Kidney tubule cell (primary cell): ENCODE data around the gene MEMO1.
"Not testable (repeated sequence)": the region's sequence is repeated elsewhere in the genome, so short reads cannot be mapped to it uniquely, and the experiment has no call there.

Experiments
- DNase-seq: peaks from one replicate; pipeline ENCODE4 v3.0.0-alpha.2; 2018; ENCODE audit warnings: low spot score

MEMO1 gene

GRCh38 chr2:32010670-32011484 is at the start of gene MEMO1:
MEMO1 (minus strand) TSS chr2:32011008; CDS start chr2:32010247, 761 bp downstream.
- DNase-seq, result peak; percentile 95

GRCh38 chr2:32060266-32060665 is 49.5 kb upstream of the MEMO1 start:
- DNase-seq, result no peak

- peak; percentile 33 for DNase-seq
Measured at GRCh38 chr2:32058130-32058529, 47.3 kb upstream of the MEMO1 start.

DNA sequence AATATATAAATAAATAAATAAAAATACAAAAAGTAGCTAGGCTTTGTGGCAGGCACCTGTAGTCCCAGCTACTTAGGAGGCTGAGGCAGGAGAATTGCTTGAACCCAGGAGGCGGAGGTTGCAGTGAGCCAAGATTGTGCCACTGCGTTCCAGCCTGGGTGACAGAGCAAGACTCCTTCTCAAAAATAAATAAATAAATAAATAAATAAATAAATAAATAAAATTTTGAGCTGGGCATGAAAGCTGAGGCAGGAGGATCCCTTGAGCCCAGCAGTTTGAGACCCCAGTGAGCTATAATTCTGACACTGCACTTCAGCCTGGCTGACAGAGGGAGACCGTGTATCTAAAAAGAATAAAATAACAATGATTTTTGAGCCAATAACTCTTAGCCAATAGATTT is 43.8 kb upstream of the MEMO1 start:
- DNase-seq, result not testable (repeated sequence)

GRCh38 chr2:32051836-32052439 is 41.1 kb upstream of the MEMO1 start:
- DNase-seq, result no peak

GRCh38 chr2:32043561-32043960 is 32.8 kb upstream of the MEMO1 start:
- no peak for DNase-seq

GRCh38 chr2:32039447-32040219 is 28.8 kb upstream of the MEMO1 start, which contains the start of gene DPY30:
DPY30 (minus strand) TSS chr2:32039805; CDS start chr2:32039456, 349 bp downstream.
- peak; percentile 94 for DNase-seq

- peak; percentile 71 for DNase-seq
Measured at GRCh38 chr2:32034198-32034887, 23.5 kb upstream of the MEMO1 start.

DNA sequence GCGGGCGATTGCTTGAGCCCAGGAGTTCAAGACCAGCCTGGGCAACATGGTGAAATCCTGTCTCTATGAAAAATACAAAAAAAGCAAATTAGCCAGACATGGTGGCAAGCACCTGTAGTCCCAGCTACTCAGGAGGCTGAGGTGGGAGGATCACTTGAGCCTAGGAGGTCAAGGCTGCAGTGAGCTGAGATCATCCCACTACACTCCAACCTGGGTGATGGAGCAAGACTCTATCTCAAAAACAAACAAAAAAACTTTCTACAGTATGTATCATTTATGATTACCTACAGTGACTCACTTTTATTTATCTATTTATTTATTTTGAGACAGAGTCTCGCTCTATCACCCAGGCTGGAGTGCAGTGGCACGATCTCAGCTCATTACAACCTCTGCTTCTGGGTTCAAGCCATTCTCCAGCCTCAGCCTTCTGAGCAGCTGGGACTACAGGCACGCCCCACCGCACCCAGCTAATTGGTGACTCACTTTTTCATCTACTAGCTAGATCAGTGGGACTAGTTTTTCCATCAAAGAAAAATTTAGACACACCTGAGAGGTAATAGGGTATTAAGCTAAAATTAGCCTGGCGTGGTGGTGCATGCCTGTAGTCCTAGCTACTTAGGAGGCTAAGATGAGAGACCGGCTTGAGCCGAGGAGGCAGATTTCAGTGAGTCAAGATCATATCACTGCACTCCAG is 8.1 kb upstream of the MEMO1 start:
- DNase-seq, result peak; percentile 71

DNA sequence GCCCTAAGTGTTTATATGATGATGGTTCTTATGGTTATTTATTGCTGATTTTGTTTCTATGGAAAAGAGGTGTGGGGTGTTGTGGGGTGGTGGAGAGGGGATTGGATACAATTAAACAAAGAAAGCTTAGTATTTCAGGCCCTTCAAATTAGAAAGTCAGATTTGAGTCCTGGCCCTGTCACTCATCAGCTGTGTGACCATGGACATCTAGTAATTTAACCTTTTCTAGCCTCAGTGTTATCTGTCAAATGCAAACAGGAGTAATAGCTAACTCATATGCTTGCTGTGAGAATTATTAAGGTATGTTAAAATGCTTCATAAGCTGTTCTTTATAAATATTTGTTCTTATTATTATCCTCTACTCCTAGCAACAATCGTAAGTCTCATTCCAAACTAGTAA is 2.1 kb upstream of the MEMO1 start:
- no peak for DNase-seq

DNA sequence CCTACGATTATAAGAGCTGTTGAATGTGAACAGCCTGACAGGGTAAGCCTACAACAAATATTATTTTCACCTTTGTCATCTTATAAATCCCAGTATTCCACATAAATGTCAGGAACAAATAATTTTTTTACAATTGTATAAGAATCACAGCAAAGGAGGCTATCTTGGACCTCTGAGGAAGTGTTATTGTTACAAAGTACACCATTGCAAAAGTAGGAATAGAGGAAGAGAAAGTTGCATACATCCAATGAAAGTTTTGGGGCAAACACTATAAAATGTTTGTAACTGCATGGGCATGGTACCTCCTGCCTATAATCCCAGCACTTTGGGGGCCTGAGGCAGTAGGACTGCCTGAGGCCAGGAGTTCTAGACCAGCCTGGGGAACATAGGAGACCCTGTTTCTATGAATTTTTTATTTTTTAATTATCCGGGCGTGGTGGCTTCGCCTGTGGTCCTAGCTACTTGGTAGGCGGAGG is 715 bp upstream of the MEMO1 start:
- no peak for DNase-seq

DNA sequence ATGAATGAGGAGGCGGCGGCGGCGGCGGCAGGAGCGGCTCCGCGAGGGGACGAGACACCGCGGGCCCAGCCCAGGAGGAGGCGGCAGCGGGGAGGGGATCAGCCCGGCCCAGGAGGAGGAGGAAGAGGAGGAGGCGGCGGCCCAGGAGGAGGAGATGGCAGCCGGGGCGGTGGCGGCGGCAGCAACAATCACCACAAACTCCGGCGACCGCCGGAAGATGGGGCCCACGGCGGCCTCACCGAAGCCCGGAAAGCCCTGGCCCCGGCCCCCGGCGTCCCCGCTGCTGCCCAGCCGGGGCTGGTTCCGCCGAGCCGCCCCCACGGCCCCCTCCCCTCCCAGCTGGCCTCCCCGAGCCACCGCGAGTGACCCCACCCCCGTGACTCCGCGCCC is 533 bp downstream of the MEMO1 start:
- DNase-seq, result peak; percentile 68

GRCh38 chr2:32009516-32010256 is 1.1 kb downstream of the MEMO1 start:
- peak; percentile 47 for DNase-seq

DNA sequence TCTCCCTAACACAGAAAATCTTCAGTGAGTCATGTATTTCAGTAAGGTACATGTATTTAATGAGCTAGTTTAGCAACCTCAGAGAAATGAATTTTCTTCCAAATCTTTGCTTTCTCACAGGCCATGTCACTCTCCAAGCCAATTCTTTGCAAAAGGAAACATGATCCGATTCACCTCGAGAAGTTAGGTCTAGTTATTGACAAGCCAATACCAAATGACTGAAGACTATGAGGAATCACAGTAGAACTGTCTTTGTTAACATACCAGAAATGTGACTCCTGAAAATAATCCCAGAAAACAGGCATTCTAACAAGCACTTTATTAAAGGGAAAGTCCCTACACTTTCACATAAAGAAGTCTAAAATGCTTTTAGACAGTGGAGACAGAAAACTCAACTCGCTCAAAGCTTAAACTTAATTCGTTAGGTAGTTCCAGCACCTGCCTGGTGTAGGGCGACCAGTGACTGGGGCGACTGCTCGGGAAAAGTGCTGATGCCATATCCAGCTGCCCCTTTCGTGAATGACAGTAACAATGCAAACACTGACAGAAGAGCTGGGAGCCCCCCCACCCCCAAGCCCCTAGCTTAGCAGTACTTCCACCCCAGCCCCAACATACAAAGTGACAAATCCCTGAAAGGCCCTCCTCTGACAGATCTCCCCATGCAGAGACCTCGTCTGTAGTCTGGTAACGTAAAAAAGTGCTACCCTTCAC is 1.8 kb downstream of the MEMO1 start:
- DNase-seq, result peak; percentile 38

- no peak for DNase-seq
Measured at GRCh38 chr2:32007121-32007391, 3.8 kb downstream of the MEMO1 start.

DNA sequence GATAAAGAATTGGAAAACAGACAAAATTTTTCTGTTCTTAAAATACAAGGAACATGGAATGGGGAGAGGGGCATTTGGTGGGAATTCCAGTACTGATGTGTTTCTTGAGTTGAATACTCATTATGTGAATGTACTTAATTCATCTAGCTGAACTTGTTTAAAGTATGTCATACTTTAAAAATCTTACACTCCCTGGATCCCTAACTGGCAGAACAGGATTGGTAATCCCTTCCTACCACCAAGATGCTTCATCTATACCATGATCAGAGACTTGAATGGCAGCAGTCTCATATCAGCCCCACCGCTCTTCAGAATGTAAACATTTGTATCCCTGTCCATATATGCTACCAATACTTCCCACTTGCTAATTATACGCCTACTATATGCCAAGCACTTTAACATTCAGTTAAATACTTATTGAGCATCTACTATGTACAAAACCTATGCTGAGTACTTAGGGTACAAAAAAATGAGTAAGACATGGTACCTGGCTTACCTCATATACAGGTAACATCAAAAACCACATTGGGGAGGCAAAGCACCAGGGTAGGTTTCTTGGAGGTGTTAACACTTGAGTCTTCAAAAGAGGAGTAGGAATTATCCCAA is 5.3 kb downstream of the MEMO1 start:
- DNase-seq, result no peak

- DNase-seq, result no peak
Measured at GRCh38 chr2:32003791-32004190, 7.0 kb downstream of the MEMO1 start.

- DNase-seq, result no peak
Measured at GRCh38 chr2:32002406-32002805, 8.4 kb downstream of the MEMO1 start.

- no peak for DNase-seq
Measured at GRCh38 chr2:31999438-31999837, 11.4 kb downstream of the MEMO1 start.
